ENCODE data around the gene TAS2R1. TPM values are rescaled to one million over a fixed set of nuclear protein-coding genes. Genes with fewer than 3 reads are reported as not detected.

TAS2R1 gene
- total RNA-seq, 1 experiment from 2014 or later, result not detected

GRCh38 chr5:9587135-9587534 is 43.0 kb downstream of the TAS2R1 start:
- Histone ChIP-seq H3K4me2 (ENCODE audit: low read length) (no peak overlapping the region), H3K4me3 (replicated peaks in 1 of 2; ENCODE audit: low read depth in 1 of 2, low read length in 2 of 2) (no peak overlapping the region), H4K20me1 (ENCODE audit: insufficient read depth) (no peaks in the 10 kb centered on the region), H3K27me3 (ENCODE audit: insufficient read depth, low read length) (no peaks in the 10 kb centered on the region), H3K9me2 (ENCODE audit: insufficient read depth) (no peaks in the 10 kb centered on the region), H2AFZ (ENCODE audit: low read depth, low read length, poor library complexity, severe bottlenecking) (no peak overlapping the region), H3K27ac (ENCODE audit: low read depth, low read length) (no peak overlapping the region), H3K79me2 (ENCODE audit: insufficient read depth, low read length) (no peaks in the 10 kb centered on the region), H3K4me1 (ENCODE audit: control insufficient read depth in 1 of 2, insufficient read depth in 2 of 2, low read length in 2 of 2) (no peaks in the 10 kb centered on the region), H3K9ac (ENCODE audit: low read length) (no peak overlapping the region), H3K9me3 (ENCODE audit: control insufficient read depth in 1 of 2, insufficient read depth in 1 of 2, low read depth in 1 of 2, low read length in 2 of 2) (peaks cover 0 to 3% of the 10 kb centered on the region in 2 experiments; a peak in 2 of 4 replicates), H3K36me3 (ENCODE audit: control insufficient read depth in 1 of 2, insufficient read depth in 2 of 2, low read length in 2 of 2) (no peaks in the 10 kb centered on the region)
- ChIA-PET CTCF (no interaction called here), RAD21 (ENCODE audit: low non-redundant PET in 1 of 2, low total read pairs in 2 of 2, uncharacterized antibody in 2 of 2, unreplicated experiment in 2 of 2) (no interaction called here), POLR2A (no interaction called here)
- DNase-seq (ENCODE audit: low read depth, low spot score) (no peak), ATAC-seq (no peak)
- no TSS peak for BruUV-seq (replicated peaks)
- intact Hi-C loops (cut with micrococcal nuclease), result no loop called here
- TF ChIP-seq SRF (IDR thresholded peaks at IDR 0.05; ENCODE audit: low read depth) (no peak), YY1 (IDR thresholded peaks at IDR 0.05; ENCODE audit: extremely low read depth, insufficient replicate concordance, low read depth, low read length) (no peak), JUND (IDR thresholded peaks at IDR 0.05) (no peak), FOSL1 (IDR thresholded peaks at IDR 0.05; ENCODE audit: low read depth) (no peak), SIN3A (IDR thresholded peaks at IDR 0.05; ENCODE audit: low read depth) (no peak), SP1 (IDR thresholded peaks at IDR 0.05; ENCODE audit: low read depth) (no peak), RAD21 (IDR thresholded peaks at IDR 0.05; ENCODE audit: low read depth) (no peak), ZBTB33 (IDR thresholded peaks at IDR 0.05; ENCODE audit: extremely low read depth, insufficient replicate concordance, low read length) (no peak)

DNA sequence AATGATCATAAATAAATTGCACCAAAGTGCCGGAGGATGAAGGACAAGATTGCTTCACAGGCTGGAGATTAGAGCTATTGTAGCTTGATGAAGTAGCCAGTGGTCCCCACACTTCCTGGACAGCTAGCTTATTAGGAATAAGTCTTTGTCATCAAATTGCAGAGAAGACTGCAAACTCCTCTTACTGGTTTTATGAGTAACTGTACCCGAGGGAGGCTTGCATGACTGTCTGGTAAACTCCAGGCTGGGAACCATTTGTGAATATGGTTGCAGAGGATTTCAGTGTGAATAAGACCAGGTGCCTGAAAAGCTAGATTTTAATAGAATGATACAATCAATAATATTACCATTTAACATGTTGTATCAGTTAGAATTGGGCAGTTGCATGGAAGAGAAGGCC is 47.7 kb downstream of the TAS2R1 start:
- RAD21 ChIA-PET (ENCODE audit: low non-redundant PET in 1 of 2, low total read pairs in 2 of 2, uncharacterized antibody in 2 of 2, unreplicated experiment in 2 of 2), result interaction anchor here in 1 of 2 experiments (0.5 kb wide), 1 partner anchor 39 kb away, joined by 3 read pairs; no protein-coding TSS in a partner anchor
- CTCF ChIA-PET, result no interaction called here
- POLR2A ChIA-PET, result no interaction called here
- intact Hi-C loops (cut with micrococcal nuclease), result no loop called here
- Histone ChIP-seq H3K9me3 (ENCODE audit: control insufficient read depth in 1 of 2, insufficient read depth in 1 of 2, low read depth in 1 of 2, low read length in 2 of 2) (peaks cover 0 to 9% of the 10 kb centered on the region in 2 experiments; a peak in 1 of 4 replicates), H3K9ac (ENCODE audit: low read length) (no peak overlapping the region), H3K79me2 (ENCODE audit: insufficient read depth, low read length) (no peaks in the 10 kb centered on the region), H3K27me3 (ENCODE audit: insufficient read depth, low read length) (no peaks in the 10 kb centered on the region), H3K4me2 (ENCODE audit: low read length) (no peak overlapping the region), H2AFZ (ENCODE audit: low read depth, low read length, poor library complexity, severe bottlenecking) (no peak overlapping the region), H3K27ac (ENCODE audit: low read depth, low read length) (no peak overlapping the region), H3K36me3 (ENCODE audit: control insufficient read depth in 1 of 2, insufficient read depth in 2 of 2, low read length in 2 of 2) (no peaks in the 10 kb centered on the region), H3K4me3 (replicated peaks in 1 of 2; ENCODE audit: low read depth in 1 of 2, low read length in 2 of 2) (no peak overlapping the region), H3K4me1 (ENCODE audit: control insufficient read depth in 1 of 2, insufficient read depth in 2 of 2, low read length in 2 of 2) (no peaks in the 10 kb centered on the region), H4K20me1 (ENCODE audit: insufficient read depth) (no peaks in the 10 kb centered on the region), H3K9me2 (ENCODE audit: insufficient read depth) (no peaks in the 10 kb centered on the region)
- no peak for DNase-seq (ENCODE audit: low read depth, low spot score)
- ATAC-seq, result no peak
- BruUV-seq (replicated peaks), result no TSS peak
- no peak for TF ChIP-seq SRF (IDR thresholded peaks at IDR 0.05; ENCODE audit: low read depth)
- TF ChIP-seq CEBPB (IDR thresholded peaks at IDR 0.05; ENCODE audit: low read depth), result no peak
- no peak for TF ChIP-seq CBX3 (IDR thresholded peaks at IDR 0.05; ENCODE audit: low read depth)
- TF ChIP-seq YY1 (IDR thresholded peaks at IDR 0.05; ENCODE audit: extremely low read depth, insufficient replicate concordance, low read depth, low read length), result no peak
- no peak for TF ChIP-seq FOSL1 (IDR thresholded peaks at IDR 0.05; ENCODE audit: low read depth)
- TF ChIP-seq SP1 (IDR thresholded peaks at IDR 0.05; ENCODE audit: low read depth), result no peak
- no peak for TF ChIP-seq ZNF274 (IDR thresholded peaks at IDR 0.05; ENCODE audit: low read depth, low read length)
- TF ChIP-seq ELF1 (IDR thresholded peaks at IDR 0.05; ENCODE audit: borderline replicate concordance, low read depth), result no peak
- no peak for TF ChIP-seq ZFX (IDR thresholded peaks at IDR 0.05)

All from HCT116 (cell line).